DOHH2 (cell line): ENCODE results near the gene UPF1.

Source experiments
- EZH2phosphoT487 ChIP-seq: fragments of 200-600 bp; sonication (generic); IDR thresholded peaks from 2 replicates; pipeline ENCODE4 v1.6.1; 2017; ENCODE audit warnings: borderline replicate concordance, mild to moderate bottlenecking, antibody characterized with exemption, low read length, moderate library complexity, mixed read lengths
- TF ChIP-seq, protein P1 (sequence below): fragments of 200-600 bp; sonication (generic); IDR thresholded peaks from one replicate; pipeline ENCODE4 v1.5.1; 2014; ENCODE audit warnings: antibody characterized with exemption, mild to moderate bottlenecking, low read depth, low read length; ENCODE audit not compliant: poor library complexity, severe bottlenecking

DNA sequence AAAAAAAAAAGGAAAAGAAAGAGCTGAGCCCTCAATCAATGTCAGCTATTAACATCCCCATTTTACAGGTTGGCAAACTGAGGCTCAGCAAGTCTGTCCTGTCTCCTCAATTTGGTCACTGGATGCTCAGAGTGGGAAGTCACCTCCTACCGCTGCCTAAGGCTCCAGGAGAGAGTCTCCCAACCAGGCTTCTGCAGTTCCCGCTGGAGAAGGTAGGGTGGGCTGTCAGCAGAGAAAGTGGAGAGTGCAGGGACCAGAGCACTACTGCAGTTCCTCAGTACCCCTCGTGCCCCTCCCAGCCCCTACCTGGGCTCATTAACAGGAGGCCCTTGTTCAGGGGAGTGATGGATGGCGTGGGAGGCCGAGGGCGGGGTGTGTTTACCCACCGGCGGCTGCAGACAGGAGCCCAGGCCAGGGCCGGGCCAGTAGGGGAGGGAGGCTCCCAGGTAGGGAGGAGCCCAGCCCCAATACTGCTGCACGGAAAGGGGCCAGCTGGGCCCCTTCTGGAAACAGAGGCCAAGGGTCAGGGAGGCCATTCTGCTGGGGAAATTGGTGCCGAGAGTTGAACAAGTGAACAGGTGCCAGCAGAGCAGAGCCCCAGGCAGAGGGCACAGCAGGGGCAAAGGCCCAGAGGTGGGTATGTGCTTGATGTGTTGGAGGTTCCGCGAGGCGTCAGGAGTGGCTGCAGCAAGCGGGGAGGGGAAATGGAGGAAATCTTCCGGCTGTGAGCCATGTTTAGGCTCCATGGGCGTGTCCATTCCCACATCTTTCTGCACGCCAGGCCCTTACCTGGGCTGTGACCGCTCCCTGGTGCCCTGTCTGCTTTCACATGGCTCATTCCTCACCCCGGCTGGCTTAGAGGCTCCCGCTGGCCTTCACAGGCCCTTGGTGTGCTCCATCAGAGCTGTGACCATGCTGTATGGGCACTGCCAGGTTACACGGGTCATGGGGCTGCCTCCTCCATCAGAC lies 33.1 kb upstream of the UPF1 start:
- TF ChIP-seq, protein P1, sequence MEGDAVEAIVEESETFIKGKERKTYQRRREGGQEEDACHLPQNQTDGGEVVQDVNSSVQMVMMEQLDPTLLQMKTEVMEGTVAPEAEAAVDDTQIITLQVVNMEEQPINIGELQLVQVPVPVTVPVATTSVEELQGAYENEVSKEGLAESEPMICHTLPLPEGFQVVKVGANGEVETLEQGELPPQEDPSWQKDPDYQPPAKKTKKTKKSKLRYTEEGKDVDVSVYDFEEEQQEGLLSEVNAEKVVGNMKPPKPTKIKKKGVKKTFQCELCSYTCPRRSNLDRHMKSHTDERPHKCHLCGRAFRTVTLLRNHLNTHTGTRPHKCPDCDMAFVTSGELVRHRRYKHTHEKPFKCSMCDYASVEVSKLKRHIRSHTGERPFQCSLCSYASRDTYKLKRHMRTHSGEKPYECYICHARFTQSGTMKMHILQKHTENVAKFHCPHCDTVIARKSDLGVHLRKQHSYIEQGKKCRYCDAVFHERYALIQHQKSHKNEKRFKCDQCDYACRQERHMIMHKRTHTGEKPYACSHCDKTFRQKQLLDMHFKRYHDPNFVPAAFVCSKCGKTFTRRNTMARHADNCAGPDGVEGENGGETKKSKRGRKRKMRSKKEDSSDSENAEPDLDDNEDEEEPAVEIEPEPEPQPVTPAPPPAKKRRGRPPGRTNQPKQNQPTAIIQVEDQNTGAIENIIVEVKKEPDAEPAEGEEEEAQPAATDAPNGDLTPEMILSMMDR, result no peak
- TF ChIP-seq EZH2phosphoT487, result no peak
